Measurements from ENCODE around the gene EXOC6. TPM values are rescaled to one million over a fixed set of nuclear protein-coding genes. Genes with fewer than 3 reads are reported as not detected.

The EXOC6 gene
- total and polyA plus RNA-seq, 10 donors = 7.0 to 40.0 (median 25.4) TPM

DNA sequence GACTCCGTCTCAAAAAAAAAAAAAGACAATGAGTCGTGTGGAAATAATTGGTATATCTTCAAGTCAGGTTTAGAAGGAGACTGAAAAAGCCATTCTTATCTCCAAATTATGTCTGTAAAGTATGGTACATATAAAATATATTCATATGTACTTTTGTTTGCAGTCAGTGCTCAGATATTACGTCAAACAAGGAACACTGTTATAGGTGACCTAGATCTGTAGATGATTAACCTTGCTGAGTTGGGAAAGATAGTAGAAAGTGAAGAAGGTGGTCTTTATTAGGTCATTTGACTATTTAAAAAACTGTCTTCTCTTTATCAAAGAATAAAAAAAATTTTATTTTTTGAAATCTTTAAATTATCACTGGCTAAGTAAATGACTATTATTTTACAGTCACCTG is 167.4 kb downstream of the EXOC6 start:
- DNase-seq = no peak
- WGBS, 5 donors = 90 to 100% (median 93%) methylated on average over 3 of the region's 3 CpGs
- peaks cover 0 to 52% (median 0%) of the 10 kb centered on the region in 6 donors for H3K36me3 ChIP-seq
- no peak overlapping the region for H3K4me3 ChIP-seq
- no peaks in the 10 kb centered on the region for H3K27me3 ChIP-seq (replicated peaks in 1 of 7)
- no peak overlapping the region for H3K27ac ChIP-seq
- no peaks in the 10 kb centered on the region for H3K4me1 ChIP-seq
- H3K9me3 ChIP-seq = no peaks in the 10 kb centered on the region
- intact Hi-C loops (cut with DNase I; ENCODE audit: low total_unique reads) = no loop called here
- TF ChIP-seq, protein P1, sequence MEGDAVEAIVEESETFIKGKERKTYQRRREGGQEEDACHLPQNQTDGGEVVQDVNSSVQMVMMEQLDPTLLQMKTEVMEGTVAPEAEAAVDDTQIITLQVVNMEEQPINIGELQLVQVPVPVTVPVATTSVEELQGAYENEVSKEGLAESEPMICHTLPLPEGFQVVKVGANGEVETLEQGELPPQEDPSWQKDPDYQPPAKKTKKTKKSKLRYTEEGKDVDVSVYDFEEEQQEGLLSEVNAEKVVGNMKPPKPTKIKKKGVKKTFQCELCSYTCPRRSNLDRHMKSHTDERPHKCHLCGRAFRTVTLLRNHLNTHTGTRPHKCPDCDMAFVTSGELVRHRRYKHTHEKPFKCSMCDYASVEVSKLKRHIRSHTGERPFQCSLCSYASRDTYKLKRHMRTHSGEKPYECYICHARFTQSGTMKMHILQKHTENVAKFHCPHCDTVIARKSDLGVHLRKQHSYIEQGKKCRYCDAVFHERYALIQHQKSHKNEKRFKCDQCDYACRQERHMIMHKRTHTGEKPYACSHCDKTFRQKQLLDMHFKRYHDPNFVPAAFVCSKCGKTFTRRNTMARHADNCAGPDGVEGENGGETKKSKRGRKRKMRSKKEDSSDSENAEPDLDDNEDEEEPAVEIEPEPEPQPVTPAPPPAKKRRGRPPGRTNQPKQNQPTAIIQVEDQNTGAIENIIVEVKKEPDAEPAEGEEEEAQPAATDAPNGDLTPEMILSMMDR (IDR thresholded peaks at IDR 0.05 in 8 of 11, conservative IDR thresholded peaks at IDR 0.05 in 3 of 11) = no peak
- TF ChIP-seq POLR2AphosphoS5 (IDR thresholded peaks at IDR 0.05) (no peak), POLR2A (IDR thresholded peaks at IDR 0.05) (no peak)

DNA sequence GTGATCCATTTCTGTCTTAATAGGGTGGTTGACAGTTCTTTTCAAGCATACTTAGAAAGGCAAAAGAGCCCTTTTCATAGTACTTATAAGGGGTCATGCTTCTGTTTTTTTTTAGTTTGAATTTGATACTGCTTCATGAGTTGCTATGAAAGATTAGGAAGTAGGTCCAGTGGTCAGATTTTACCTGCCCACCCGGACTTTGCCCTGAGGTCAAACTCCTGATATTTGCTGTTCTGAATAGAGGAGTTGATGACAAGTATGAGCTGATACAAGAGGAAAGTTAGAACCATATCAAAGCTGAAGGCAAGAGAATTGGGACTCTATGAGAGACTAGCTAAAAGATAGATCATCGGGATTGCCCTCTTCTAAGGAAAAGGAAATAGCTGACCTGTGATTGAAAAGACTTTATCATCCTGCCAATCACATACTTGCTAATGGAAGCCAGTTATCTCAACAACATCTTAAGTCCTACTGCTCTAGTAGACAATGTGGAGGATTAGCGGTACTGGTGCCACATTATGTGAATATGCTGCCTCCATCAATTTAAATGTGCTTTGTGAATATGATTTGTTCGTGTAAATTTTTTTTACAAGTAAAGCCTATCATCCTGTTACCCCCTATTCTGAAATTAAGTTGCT is 174.8 kb downstream of the EXOC6 start:
- Histone ChIP-seq H3K9me3 (no peaks in the 10 kb centered on the region), H3K27ac (no peak overlapping the region), H3K4me3 (no peak overlapping the region), H3K36me3 (peaks cover 0 to 45% (median 8%) of the 10 kb centered on the region in 6 donors), H3K27me3 (replicated peaks in 1 of 7) (no peaks in the 10 kb centered on the region), H3K4me1 (no peaks in the 10 kb centered on the region)
- no peak for TF ChIP-seq POLR2A (IDR thresholded peaks at IDR 0.05)
- no peak for TF ChIP-seq POLR2AphosphoS5 (IDR thresholded peaks at IDR 0.05)
- TF ChIP-seq, protein P1 (IDR thresholded peaks at IDR 0.05 in 8 of 11, conservative IDR thresholded peaks at IDR 0.05 in 3 of 11) = no peak
- 92 to 94% (median 93%) methylated on average over 4 of the region's 4 CpGs for WGBS, 5 donors
- DNase-seq = no peak
- intact Hi-C loops (cut with DNase I; ENCODE audit: low total_unique reads) = no loop called here

DNA sequence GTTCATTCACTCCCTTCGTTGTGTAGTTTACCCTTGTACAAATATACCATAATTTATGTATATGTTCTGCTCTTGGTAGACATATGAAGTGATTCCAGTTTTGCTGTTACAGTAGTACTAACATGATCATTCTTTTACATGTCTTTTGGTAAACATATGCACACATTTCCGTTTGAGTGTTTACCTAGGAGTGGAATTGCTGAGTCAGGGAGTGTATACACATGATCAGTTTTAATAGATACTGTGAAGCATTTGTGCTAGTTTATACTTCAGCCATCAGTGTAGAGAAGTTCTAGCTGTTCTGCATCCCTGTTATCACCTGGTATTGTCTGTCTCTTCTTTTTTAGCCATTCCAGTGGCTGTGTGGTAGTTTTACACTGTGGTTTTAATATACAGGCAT is 177.8 kb downstream of the EXOC6 start:
- no peak overlapping the region for H3K4me3 ChIP-seq
- H3K9me3 ChIP-seq = no peaks in the 10 kb centered on the region
- no peak for TF ChIP-seq POLR2A (IDR thresholded peaks at IDR 0.05)
- intact Hi-C loops (cut with DNase I; ENCODE audit: low total_unique reads) = no loop called here
- no peak for DNase-seq
- H3K27ac ChIP-seq = no peak overlapping the region
- peaks cover 0 to 43% (median 8%) of the 10 kb centered on the region in 6 donors for H3K36me3 ChIP-seq
- H3K27me3 ChIP-seq (replicated peaks in 1 of 7) = no peaks in the 10 kb centered on the region
- no peaks in the 10 kb centered on the region for H3K4me1 ChIP-seq
- WGBS, 5 donors = 86 to 92% (median 89%) methylated on average over 2 of the region's 2 CpGs

DNA sequence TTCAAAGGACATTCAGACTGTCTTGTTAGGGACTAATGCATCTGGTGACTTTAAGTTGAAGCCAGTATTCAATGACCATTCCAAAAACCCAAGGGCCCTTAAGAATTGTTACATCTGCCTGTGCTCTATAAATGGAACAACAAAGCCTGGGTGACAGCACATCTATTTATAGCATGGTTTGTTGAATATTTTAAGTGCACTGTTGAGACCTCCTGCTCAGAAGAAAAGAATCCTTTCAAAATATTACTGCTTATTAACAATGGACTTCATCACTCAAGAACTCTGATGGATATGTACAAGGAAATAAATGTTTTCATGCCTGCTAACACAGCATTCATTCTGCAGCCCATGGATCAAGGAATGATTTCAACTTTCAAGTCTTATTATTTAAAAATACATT is 179.2 kb downstream of the EXOC6 start:
- Histone ChIP-seq H3K27me3 (replicated peaks in 1 of 7) (no peaks in the 10 kb centered on the region), H3K36me3 (peaks cover 0 to 43% (median 8%) of the 10 kb centered on the region in 6 donors), H3K27ac (no peak overlapping the region), H3K4me1 (no peaks in the 10 kb centered on the region), H3K4me3 (no peak overlapping the region), H3K9me3 (no peaks in the 10 kb centered on the region)
- intact Hi-C loops (cut with DNase I; ENCODE audit: low total_unique reads) = no loop called here
- DNase-seq = no peak
- TF ChIP-seq, protein P1 (IDR thresholded peaks at IDR 0.05 in 8 of 11, conservative IDR thresholded peaks at IDR 0.05 in 3 of 11) = no peak
- TF ChIP-seq POLR2AphosphoS5 (IDR thresholded peaks at IDR 0.05) = no peak
- no peak for TF ChIP-seq POLR2A (IDR thresholded peaks at IDR 0.05)
